Measurements from ENCODE around the gene ERC1.

ERC1 gene

DNA sequence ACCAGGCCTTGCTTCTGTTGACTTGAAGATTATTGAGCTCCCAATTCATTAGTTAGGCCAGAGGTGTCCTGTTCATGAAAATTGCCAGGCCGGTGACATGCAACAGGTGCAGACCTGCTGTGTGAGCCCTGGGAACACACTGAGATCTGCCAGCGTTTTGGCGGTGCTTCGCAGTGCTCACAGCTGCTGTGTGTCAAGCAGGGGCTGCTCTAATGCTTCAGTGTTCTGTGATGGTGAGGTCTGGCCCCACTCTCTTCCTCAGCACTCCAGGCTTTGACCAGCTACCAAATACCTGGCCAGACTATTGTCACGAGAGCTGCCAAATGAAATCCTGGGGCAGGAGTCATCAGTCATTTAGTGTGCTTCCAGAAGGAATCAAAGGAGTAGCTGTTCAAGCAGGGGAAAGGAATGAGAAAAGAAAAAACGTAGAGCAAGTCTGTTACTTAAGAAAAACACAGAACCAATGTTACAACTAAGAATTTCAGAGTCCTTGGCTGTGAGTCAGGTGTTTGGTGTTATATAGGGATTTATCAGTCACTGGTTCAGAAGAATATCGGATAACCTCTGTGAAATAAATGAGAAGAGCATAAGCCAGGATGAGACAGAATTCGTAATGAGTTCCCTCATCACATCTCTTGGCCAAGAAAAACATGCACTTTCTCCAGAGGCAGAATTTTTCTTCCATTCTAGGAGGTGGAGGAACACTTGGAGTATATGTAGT is 452.6 kb downstream of the ERC1 start:
- no peak overlapping the region for H3K27ac ChIP-seq (replicated peaks)
- TF ChIP-seq POLR2AphosphoS5 (IDR thresholded peaks at IDR 0.05; ENCODE audit: low read depth) (no peak), SPI1 (IDR thresholded peaks at IDR 0.05; ENCODE audit: borderline replicate concordance, low read depth) (no peak), REST (IDR thresholded peaks at IDR 0.05; ENCODE audit: insufficient replicate concordance, low read depth) (no peak), GABPA (IDR thresholded peaks at IDR 0.05; ENCODE audit: low read depth) (no peak)
- TF ChIP-seq, protein P1, sequence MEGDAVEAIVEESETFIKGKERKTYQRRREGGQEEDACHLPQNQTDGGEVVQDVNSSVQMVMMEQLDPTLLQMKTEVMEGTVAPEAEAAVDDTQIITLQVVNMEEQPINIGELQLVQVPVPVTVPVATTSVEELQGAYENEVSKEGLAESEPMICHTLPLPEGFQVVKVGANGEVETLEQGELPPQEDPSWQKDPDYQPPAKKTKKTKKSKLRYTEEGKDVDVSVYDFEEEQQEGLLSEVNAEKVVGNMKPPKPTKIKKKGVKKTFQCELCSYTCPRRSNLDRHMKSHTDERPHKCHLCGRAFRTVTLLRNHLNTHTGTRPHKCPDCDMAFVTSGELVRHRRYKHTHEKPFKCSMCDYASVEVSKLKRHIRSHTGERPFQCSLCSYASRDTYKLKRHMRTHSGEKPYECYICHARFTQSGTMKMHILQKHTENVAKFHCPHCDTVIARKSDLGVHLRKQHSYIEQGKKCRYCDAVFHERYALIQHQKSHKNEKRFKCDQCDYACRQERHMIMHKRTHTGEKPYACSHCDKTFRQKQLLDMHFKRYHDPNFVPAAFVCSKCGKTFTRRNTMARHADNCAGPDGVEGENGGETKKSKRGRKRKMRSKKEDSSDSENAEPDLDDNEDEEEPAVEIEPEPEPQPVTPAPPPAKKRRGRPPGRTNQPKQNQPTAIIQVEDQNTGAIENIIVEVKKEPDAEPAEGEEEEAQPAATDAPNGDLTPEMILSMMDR (IDR thresholded peaks at IDR 0.05; ENCODE audit: insufficient read depth, low read length) = no peak
- no peaks in the 10 kb centered on the region for H3K27me3 ChIP-seq (ENCODE audit: insufficient read depth, poor library complexity, severe bottlenecking)
- no peak for DNase-seq (ENCODE audit: low read depth in 1 of 2, low spot score in 1 of 2)
- no peak overlapping the region for H3K4me3 ChIP-seq (replicated peaks; ENCODE audit: insufficient read depth, low read length)

DNA sequence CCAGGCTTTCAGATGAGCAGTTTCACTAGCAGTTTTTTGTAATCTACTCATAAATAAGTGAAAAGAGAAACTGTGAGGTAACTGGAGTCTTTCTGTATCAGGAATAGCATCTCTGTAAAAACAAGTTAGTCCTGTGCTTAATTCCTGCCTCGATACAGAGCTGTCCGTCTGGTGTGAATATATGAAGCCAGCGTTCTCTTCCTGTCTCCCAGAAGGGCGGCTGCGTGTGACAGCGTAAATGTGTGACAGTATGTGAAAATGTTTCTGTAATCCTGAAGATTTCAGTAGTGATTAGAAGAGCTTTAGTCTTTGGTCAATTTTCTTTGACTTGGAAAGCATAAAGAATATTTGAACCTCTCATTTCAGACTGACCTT is 453.1 kb downstream of the ERC1 start:
- Histone ChIP-seq H3K27me3 (ENCODE audit: insufficient read depth, poor library complexity, severe bottlenecking) (no peaks in the 10 kb centered on the region), H3K4me3 (replicated peaks; ENCODE audit: insufficient read depth, low read length) (no peak overlapping the region), H3K27ac (replicated peaks) (no peak overlapping the region)
- no peak for DNase-seq (ENCODE audit: low read depth in 1 of 2, low spot score in 1 of 2)
- TF ChIP-seq, protein P1 (IDR thresholded peaks at IDR 0.05; ENCODE audit: insufficient read depth, low read length) = no peak
- TF ChIP-seq GABPA (IDR thresholded peaks at IDR 0.05; ENCODE audit: low read depth) (no peak), POLR2AphosphoS5 (IDR thresholded peaks at IDR 0.05; ENCODE audit: low read depth) (no peak), SPI1 (IDR thresholded peaks at IDR 0.05; ENCODE audit: borderline replicate concordance, low read depth) (no peak), REST (IDR thresholded peaks at IDR 0.05; ENCODE audit: insufficient replicate concordance, low read depth) (no peak)

DNA sequence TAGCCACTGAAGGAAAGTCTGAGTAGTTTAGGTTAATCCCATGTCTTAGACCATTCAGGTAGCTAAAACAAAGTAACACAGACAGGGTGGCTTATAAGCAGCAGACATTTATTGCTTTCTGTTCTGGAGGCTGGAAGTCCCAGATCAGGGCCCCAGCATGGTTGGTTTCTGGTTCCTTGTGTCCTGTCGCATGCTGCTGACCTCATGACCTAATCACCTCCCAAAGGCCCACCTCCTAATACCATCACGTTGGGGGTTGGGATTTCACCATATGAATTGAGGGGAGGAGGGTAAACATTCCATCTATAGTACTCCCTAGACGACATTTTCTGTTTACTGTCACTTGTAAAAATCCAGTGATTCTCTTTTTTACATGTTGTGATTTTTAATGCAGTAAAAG is 454.8 kb downstream of the ERC1 start:
- TF ChIP-seq, protein P1 (IDR thresholded peaks at IDR 0.05; ENCODE audit: insufficient read depth, low read length) = no peak
- TF ChIP-seq POLR2AphosphoS5 (IDR thresholded peaks at IDR 0.05; ENCODE audit: low read depth) (no peak), REST (IDR thresholded peaks at IDR 0.05; ENCODE audit: insufficient replicate concordance, low read depth) (no peak), GABPA (IDR thresholded peaks at IDR 0.05; ENCODE audit: low read depth) (no peak), SPI1 (IDR thresholded peaks at IDR 0.05; ENCODE audit: borderline replicate concordance, low read depth) (no peak)
- no peak overlapping the region for H3K27ac ChIP-seq (replicated peaks)
- DNase-seq (ENCODE audit: low read depth in 1 of 2, low spot score in 1 of 2) = no peak
- no peak overlapping the region for H3K4me3 ChIP-seq (replicated peaks; ENCODE audit: insufficient read depth, low read length)
- H3K27me3 ChIP-seq (ENCODE audit: insufficient read depth, poor library complexity, severe bottlenecking) = no peaks in the 10 kb centered on the region
